ENCODE measurements around the gene SMARCC2.
"Not testable (repeated sequence)": the region's sequence is repeated elsewhere in the genome, so short reads cannot be mapped to it uniquely, and the experiment has no call there.

Gene SMARCC2

GRCh38 chr12:56162468-56163290, 26.6 kb downstream of the SMARCC2 start:
- no peak for DNase-seq

- DNase-seq, result no peak
Measured at GRCh38 chr12:56161690-56162351, 27.5 kb downstream of the SMARCC2 start.

GRCh38 chr12:56160894-56161689, 28.2 kb downstream of the SMARCC2 start:
- DNase-seq, result no peak

- DNase-seq, result no peak
Measured at GRCh38 chr12:56160193-56160763, 29.0 kb downstream of the SMARCC2 start.

GRCh38 chr12:56159482-56160192, 29.6 kb downstream of the SMARCC2 start:
- DNase-seq, result no peak

GRCh38 chr12:56158926-56159461, 30.3 kb downstream of the SMARCC2 start:
- no peak for DNase-seq

GRCh38 chr12:56158029-56158925, 31.0 kb downstream of the SMARCC2 start, which contains the start of gene MYL6:
Gene MYL6 (plus strand): TSS chr12:56158359. CDS start chr12:56158402, 43 bp downstream.
- peak; percentile 85 for DNase-seq

GRCh38 chr12:56157201-56158028, 31.9 kb downstream of the SMARCC2 start:
- peak; percentile 62 for DNase-seq

GRCh38 chr12:56156464-56157200, 32.7 kb downstream of the SMARCC2 start:
- not testable (repeated sequence) for DNase-seq

- no peak for DNase-seq
Measured at GRCh38 chr12:56155256-56155845, 33.9 kb downstream of the SMARCC2 start.

- DNase-seq, result no peak
Measured at GRCh38 chr12:56154818-56155217, 34.5 kb downstream of the SMARCC2 start.

- DNase-seq, result peak; percentile 82
Measured at GRCh38 chr12:56154246-56154771, 35.0 kb downstream of the SMARCC2 start.

GRCh38 chr12:56153678-56154065, 35.6 kb downstream of the SMARCC2 start:
- no peak for DNase-seq

- DNase-seq, result no peak
Measured at GRCh38 chr12:56152756-56153677, 36.3 kb downstream of the SMARCC2 start.

GRCh38 chr12:56152132-56152755, 37.0 kb downstream of the SMARCC2 start, which contains the start of gene MYL6B:
Gene MYL6B (plus strand): TSS chr12:56152587. CDS start chr12:56153919, 1,332 bp downstream.
- peak; percentile 40 for DNase-seq

GRCh38 chr12:56151672-56152131, 37.6 kb downstream of the SMARCC2 start:
- no peak for DNase-seq

GRCh38 chr12:56150563-56150962, 38.7 kb downstream of the SMARCC2 start:
- DNase-seq, result no peak
